Right ventricle myocardium superior (tissue), 1 donor: ENCODE measurements around the gene SLC27A6. TPM values are rescaled to one million over a fixed set of nuclear protein-coding genes. Genes with fewer than 3 reads are reported as not detected.

ENCODE experiments used
- ATAC-seq: fragments of 200-7000 bp; cut with Tn5 transposase; one replicate; pipeline ENCODE4 v1.9.1; 2020; ENCODE audit warnings: mild to moderate bottlenecking; ENCODE audit not compliant: poor library complexity
- DNase-seq: peaks from one replicate; pipeline ENCODE4 v3.0.0-alpha.2; 2020
- intact Hi-C: fragments of 100-400 bp; cut with DNase I; formaldehyde crosslinking; loops from one replicate; pipeline ENCODE4 v1.11.2; 2022
- total RNA-seq: library from RNA; stranded (reverse); fragmentation: NEBNext Ultra II Directional; extraction: Animal tissue kit (Norgen Biotek cat#: 25700); gene quantifications from one replicate; pipeline ENCODE4 v1.2.1, GENCODE V29; 2021
- donor health status: DM: no; HTN: yes; CAD: no; lungs with severe emphysema.

SLC27A6 gene
- total RNA-seq, 1 donor from 2014 or later, result 82.3 TPM

DNA sequence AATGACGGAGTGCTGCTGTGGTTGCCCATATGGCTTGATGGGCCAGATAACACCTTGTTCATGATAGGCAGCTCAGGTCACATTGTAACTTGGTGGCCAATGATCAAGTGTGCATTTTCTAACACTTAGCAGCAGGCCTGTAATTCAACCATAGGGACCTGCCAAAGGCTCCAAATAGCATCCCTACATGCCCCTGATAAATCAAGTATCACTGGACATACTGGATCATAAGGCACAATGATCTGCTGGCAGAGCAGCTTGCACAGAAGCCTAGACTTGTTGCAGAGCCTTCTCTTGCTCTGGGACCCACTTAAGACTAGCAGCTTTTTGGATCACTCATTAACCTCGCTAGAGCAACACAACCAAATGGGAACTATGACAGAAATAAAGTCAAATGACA, 83.2 kb downstream of the SLC27A6 start:
- intact Hi-C loops, result no loop called here
- no peak for DNase-seq
- ATAC-seq, result peak; percentile 12

DNA sequence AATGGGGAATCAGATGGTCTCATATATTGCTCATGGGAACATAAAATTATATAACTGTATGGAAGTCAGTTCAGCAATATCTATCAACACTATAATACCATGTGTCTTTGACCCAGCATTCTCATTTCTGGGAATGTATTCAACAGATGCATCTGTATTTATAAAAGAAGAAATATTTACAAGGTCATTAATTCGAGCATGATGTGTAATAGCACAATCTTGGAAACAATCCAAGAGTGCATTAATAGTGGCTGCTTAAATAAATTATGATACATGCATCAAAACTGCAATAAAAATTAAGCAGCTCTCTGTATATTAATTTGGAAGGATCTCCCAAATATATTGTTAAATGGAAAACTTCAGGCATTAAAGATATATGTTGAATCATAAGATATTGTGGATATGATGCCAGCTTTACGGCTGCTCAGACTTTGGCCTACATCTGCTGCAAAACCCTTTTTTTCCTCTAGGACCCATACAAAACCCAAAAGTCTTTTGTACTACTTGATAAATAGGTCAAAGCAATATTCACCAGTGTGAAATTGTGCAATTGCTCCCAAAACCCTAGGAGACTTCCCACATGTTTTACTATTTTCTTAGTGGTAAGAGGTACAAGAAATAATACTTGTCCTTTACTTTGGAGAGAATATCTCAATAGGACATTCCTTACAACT, 84.0 kb downstream of the SLC27A6 start:
- intact Hi-C loops, result no loop called here
- ATAC-seq, result no peak
- DNase-seq, result no peak

DNA sequence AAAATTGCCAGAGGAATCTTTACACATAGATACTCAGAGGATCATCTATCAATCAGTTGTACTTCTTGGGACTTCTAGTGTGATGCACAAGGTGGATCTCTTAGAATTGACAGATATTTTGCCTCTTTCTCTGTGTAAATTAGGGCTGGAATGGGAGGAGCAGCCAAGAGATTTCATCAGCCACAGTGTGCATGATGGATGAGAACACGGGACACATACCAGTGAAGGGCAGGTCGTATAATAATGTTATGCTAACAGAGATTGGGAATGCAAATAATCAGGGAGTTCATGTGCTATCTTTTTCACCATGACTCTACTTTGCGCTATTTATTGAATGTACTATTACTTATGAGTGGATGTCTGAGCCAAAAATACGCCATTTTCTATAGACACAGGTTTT, 86.0 kb downstream of the SLC27A6 start:
- ATAC-seq (no peak), DNase-seq (no peak)
- intact Hi-C loops, result no loop called here

DNA sequence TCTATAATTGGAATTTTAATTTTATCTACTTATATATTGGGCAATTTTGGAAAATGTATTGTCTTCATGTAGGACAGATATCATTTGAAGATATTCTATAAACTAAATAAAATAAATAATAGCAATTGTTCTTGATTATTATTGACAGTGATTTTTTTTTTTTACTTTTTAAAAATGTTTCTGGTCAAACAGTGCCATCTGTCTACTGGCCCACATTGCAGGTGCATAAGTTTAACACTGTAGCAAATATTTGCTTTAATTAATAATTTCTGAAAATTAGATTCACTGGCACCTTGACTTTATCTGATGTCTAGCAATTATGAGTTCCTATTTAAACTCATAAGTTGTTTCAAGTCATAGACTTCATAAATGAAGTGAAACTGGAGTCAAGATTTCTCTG, 88.2 kb downstream of the SLC27A6 start:
- intact Hi-C loops, result no loop called here
- no peak for ATAC-seq
- DNase-seq, result no peak

DNA sequence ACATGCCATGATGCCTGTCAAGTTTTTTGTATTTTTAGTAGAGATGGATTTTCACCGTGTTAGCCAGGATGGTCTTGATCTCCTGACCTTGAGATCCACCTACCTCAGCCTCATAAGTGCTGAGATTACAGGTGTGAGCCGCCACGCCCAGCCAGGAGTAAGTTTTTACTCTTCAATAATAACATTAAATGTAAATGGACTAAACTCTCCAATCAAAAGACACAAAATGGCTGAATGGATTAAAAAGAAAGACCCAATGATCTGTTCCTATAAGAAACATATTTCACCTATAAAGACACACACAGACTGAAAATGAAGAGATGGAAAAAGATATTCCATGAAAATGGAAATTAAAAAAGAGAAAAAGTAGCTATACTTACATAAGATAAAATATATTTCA, 92.0 kb downstream of the SLC27A6 start:
- ATAC-seq (no peak), DNase-seq (no peak)
- intact Hi-C loops, result no loop called here

DNA sequence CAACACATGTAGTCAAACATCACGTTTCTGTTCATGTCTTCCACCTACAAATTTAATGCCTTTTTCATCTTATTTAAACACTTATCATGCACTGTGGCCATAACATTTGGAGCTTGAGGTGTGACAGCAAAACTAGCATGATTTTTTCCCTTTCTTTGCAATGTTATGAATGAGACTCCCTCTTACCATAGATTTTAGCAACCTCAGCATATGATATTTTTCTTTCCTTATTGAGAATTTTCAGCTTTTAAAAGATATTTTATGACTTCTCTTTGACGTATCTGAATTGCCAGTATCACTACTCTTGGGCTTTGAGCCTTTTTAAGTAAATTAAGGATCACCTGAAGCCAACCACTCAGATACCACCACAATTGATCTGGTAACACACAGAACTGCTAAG, 96.6 kb downstream of the SLC27A6 start:
- DNase-seq (no peak), ATAC-seq (no peak)
- intact Hi-C loops, result no loop called here

DNA sequence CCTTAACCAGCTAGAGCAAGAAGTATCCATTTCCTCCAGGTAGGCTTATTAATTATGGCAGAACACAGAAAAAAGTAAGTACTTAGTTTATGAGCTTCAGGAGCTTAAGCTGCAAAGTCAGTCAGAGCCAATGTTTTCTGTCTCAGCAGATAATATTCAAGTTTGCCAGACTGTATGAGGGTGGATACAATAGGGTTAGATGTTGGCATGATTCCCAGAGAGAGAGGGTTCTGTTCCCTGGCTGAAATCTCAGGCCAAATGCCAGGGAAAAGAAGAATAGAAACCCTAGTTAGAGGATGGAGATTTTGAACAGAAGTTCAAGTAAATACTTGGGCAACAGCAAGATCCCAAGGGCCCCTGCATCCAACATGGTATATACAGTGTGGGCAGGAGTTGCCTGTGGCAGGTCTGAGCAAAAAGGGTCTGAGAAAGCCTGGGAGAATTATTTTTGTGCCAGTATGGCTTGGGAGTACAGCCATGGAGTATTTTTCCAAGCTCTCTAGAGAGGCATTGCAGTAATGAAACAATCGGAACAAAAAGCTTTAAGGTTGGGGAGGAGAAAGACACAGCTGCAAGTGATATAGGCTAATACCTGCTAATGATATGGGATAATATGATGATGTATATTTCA, 98.3 kb downstream of the SLC27A6 start:
- DNase-seq (no peak), ATAC-seq (peak; percentile 85)
- intact Hi-C loops, result no loop called here

DNA sequence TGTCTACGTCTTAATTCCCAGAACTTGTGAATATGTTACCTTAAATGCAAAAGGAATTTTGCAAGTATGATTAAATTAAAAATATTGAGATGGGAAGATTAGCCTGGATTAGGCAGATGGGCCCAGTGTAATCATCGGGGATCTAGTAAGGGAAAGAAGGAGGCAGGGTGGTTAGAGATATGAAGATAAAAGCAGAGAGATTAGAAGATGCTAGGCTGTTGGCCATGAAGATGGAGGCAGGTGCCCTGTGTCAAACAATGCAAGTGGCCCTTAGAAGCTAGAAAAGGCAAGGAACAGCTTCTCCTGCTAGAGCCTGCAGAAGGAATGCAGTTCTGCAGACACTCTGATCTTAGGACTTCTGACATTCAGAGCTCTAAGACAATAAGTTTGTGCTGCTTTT, 100.4 kb downstream of the SLC27A6 start:
- ATAC-seq, result no peak
- intact Hi-C loops, result no loop called here
- DNase-seq, result no peak

DNA sequence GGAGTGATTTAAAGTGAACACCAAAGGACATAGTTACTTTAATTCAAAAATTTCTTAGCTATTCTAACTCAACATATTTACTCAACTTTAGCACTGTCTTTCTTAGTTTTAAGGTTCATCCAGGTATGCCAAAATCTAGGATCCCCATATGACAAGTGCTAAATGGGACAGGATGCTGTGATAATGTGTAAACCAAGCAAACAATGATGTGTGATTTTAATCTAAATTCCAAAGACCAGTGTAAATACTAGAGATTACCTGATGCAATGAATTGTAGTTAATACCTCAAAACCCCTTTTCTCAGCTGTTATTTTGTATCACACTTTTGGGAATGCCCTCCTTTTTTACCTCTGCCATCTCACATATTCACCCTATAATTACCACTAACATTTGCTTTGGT, 102.5 kb downstream of the SLC27A6 start:
- intact Hi-C loops, result no loop called here
- ATAC-seq (no peak), DNase-seq (no peak)

DNA sequence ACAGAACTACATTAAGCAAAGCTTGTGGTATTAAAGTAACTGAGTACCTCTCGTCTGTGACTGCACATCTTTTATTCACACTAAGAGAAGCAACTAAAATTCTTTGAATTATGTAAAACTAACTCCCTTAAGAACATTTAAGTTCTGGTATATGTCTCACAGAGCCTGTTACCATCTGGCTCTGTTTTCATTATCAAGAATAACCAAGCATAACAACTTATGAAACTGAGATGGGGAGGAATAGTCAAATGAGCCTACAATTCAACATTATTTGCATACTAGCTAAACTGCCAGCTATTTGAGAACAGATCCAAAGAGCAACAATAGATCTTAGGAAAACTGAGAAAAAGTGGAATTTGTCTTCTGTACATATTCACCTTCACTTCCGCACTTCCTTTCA, 104.0 kb downstream of the SLC27A6 start:
- intact Hi-C loops, result no loop called here
- DNase-seq (no peak), ATAC-seq (no peak)

DNA sequence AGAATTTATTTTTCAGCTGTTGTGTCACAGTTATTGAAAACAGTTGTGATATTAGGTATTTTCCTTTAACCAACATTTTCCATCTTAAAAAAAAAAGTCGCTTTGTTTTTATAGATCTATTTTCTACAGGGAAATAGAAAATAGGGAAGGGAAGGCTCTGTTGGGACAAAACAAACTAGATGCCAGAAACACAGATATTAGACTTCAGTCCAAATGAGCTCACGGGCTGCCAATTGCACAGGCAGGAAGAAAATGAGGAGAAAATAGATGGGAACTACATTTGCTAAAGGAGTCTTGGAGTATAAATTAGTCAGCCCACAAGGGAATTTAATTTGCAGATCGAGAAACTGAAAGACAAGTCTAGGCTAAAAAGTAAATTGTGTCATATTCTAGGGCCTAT, 107.8 kb downstream of the SLC27A6 start:
- no peak for DNase-seq
- no peak for ATAC-seq
- intact Hi-C loops, result no loop called here

DNA sequence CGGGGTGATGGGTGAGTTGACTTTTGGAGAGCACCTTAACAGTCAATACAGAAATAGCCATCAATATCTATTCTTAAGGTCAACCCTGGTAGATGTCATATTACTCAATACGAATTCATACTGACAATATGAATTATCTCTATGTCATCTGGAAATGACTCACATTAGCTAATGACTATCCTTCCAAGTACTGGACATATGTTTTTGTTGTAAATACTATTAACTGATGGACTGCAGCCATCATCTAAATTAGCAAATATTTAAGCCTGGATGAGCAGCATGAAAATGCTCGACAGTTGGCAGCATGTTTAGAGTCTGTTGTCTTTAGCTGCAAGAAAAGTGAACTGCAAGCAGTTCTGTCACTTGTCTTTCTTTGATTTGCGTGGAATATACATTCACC, 109.6 kb downstream of the SLC27A6 start:
- intact Hi-C loops, result no loop called here
- no peak for DNase-seq
- no peak for ATAC-seq

DNA sequence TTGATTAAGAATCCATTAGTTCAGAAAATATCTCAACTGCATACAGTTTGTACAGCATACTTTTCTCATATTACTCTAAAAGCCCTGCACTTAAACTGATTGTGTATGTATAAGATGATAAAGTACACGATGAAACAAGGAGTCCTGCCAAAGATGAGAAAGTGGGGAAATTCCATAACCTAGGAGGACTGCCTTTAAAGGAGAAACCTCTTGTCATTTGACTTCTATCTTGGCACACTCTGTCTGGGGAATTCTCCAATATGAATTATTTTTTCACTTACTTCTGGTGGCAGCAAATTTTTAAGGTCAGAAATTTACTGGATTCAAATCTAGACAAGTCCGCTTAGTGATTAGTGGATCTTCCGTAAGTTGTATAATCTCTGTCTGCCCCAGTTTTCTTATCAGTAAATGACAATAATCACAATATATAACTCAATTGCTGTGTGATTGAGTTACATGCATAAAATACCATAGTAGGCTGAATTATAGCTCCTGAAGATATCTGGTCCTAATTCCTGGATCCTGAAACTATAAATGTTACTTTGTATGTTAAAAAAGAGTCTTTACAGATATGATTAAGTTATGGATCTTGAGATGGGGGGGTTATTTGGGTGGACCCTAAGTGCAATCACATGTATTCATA, 112.3 kb downstream of the SLC27A6 start:
- intact Hi-C loops, result no loop called here
- ATAC-seq (no peak), DNase-seq (no peak)

DNA sequence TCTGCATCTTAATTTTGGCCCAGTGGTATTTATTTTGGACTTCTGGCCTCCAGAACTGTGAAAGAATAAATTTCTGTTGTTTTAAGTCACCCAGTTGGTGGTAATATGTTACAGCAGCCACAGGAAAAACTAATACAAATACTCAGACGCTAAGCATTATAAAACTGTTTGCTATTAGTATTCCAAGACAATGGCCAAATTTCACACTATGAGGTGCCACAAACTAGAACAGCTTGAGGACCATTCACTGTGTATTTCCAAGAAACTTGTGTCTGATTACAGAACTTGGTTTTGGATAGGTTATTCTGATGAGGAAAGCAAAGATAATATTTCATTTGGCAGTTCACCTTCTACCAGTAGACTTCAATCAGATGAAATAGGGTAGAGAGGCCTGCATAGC, 113.0 kb downstream of the SLC27A6 start:
- intact Hi-C loops, result no loop called here
- DNase-seq (no peak), ATAC-seq (no peak)

DNA sequence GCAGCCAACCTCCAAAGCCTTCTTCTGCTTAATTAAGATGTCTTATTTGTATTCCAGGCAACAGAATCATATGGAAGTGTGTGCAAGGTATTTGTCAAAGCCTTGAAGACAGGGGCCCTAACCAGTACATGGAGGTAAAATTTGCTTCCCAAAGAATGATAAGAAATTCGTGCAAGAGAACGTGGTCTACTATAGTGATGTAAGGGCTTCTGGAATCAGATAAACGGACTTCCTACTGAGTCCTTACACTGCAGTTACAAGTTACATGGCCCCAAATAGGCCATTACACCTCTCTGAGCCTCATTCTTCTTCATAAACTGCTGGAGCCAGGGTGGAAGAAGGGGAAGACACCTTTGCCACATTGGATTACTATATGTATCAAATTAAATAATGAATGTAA, 113.4 kb downstream of the SLC27A6 start:
- intact Hi-C loops, result no loop called here
- no peak for ATAC-seq
- no peak for DNase-seq

DNA sequence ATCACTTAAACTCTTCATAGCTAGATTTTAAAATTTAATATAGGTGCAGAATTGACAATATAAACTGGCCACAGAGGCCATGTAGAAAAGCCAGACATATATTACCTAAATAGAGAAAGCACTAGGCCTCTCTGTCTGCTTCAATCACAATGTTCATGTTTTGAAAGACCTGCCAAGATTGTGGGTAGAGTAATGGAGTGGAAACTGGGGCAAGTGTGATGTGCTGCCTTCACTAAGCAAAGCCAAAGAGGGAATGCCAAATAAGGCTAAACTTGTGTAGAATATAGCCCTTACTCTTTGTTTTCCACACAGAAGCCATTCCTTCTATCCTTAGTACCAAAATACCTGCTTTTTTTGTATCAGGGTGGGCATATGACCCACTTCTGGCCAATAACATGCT, 114.2 kb downstream of the SLC27A6 start:
- ATAC-seq, result no peak
- intact Hi-C loops, result no loop called here
- no peak for DNase-seq

DNA sequence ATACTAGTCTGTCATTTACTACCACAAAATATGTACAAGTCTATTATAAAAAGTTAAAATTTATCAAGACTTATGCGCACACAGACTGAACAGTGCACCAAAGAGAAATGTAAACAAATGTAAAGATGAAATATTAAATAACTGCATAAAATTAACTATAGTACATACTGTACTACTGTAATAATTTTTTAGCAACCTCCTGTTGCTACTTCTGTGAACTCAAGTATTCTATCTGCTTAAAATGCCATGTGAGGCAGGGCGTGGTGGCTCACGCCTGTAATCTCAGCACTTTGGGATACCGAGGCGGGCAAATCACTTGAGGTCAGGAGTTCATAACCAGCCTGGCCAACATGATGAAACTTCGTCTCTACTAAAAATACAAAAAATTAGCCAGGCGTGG, 115.5 kb downstream of the SLC27A6 start:
- intact Hi-C loops, result no loop called here
- ATAC-seq (no peak), DNase-seq (no peak)

DNA sequence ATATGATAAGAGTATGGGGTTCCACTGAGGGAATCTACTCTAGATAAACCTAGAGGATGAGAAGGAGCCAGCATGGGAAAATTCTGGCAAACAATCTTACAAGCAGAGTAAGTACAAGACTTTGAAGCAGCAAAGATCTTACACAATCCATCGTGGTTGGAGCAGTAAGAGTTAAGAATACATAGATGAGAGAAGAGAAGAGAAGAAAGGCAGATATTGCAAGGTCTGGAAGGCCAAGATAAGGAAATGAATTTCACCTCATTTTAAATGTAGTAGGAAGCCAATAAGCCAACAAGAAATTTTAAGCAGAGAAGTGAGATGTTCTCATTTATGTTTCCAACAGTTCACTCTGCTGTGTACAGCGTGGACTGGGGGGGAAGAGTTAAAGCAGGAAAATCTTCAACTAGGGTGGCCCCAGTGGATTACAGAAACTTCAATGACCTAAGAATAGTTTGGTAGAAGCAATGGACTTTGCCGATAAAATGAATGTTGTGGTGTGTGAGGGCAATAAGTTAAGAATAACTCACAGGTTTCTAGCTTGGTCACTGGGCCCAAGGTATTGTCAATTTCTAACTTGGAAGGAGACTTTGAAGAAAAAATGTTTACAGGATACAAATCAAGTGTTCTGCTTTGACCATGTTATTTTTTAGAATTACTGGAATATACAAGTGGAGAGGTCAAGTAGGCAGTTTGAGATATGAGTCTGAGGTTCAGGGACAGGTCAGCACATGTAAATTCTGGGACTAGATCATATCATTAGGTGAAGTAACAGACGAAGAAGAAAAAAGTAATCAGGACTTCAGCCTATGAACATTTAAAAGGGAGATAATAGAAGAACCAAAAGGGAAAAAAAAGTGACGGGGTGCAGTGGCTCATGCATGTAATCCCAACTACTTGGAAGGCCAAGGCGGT, 117.2 kb downstream of the SLC27A6 start:
- intact Hi-C loops, result no loop called here
- DNase-seq (no peak), ATAC-seq (no peak)
